Astrocyte of the spinal cord (primary cell): ENCODE data around the gene SEMA4F.
A peak's percentile ranks its signal among the peaks of the same experiment; 100 is the strongest.

ENCODE experiments used
- DNase-seq: peaks from one replicate; pipeline ENCODE4 v3.0.0; 2011; ENCODE audit warnings: low read depth, low spot score
- H3K4me3 ChIP-seq: 2 replicates; pipeline ENCODE4 v1.5.1; 2011; ENCODE audit warnings: low read depth, mild to moderate bottlenecking, low read length, moderate library complexity
- CTCF ChIP-seq: IDR thresholded peaks from 2 replicates; pipeline ENCODE4 v1.5.1; 2012; ENCODE audit warnings: low read depth, mild to moderate bottlenecking, low read length, inconsistent platforms
- in situ Hi-C: cut with HindIII; loops from 2 replicates; pipeline ENCODE4 v1.10.0; 2017; ENCODE audit warnings: low sequenced_read_pairs

The SEMA4F gene

GRCh38 chr2:74690571-74690970 lies 36.5 kb downstream of the SEMA4F start:
- no peak overlapping the region for H3K4me3 ChIP-seq
- TF ChIP-seq CTCF = peak; percentile 85
- peak; percentile 63 for DNase-seq
- in situ Hi-C loops = no loop called here

- no peak for TF ChIP-seq CTCF
- no peak for DNase-seq
- in situ Hi-C loops = no loop called here
Measured at GRCh38 chr2:74691929-74692328, 37.9 kb downstream of the SEMA4F start.

GRCh38 chr2:74693213-74693612 lies 39.2 kb downstream of the SEMA4F start:
- no peak for DNase-seq
- H3K4me3 ChIP-seq = no peak overlapping the region
- in situ Hi-C loops = no loop called here
- no peak for TF ChIP-seq CTCF

More at GRCh38 chr2:74691929-74692328, 37.9 kb downstream of the SEMA4F start:
- no peak overlapping the region for H3K4me3 ChIP-seq

- H3K4me3 ChIP-seq = no peak overlapping the region
- no peak for DNase-seq
- no peak for TF ChIP-seq CTCF
- in situ Hi-C loops = no loop called here
Measured at GRCh38 chr2:74693668-74694067, 39.6 kb downstream of the SEMA4F start.

GRCh38 chr2:74694281-74694680 lies 40.2 kb downstream of the SEMA4F start:
- no peak overlapping the region for H3K4me3 ChIP-seq
- TF ChIP-seq CTCF = no peak
- in situ Hi-C loops = no loop called here
- DNase-seq = no peak

- in situ Hi-C loops = no loop called here
- H3K4me3 ChIP-seq = no peak overlapping the region
- no peak for DNase-seq
- TF ChIP-seq CTCF = no peak
Measured at GRCh38 chr2:74695663-74696062, 41.6 kb downstream of the SEMA4F start.

- TF ChIP-seq CTCF = no peak
- no peak for DNase-seq
- H3K4me3 ChIP-seq = no peak overlapping the region
- in situ Hi-C loops = no loop called here
Measured at GRCh38 chr2:74696829-74697228, 42.8 kb downstream of the SEMA4F start.
